Small intestine (tissue), 7 donors: Measurements from ENCODE around the gene ALOX5AP. TPM values are rescaled to one million over a fixed set of nuclear protein-coding genes. Genes with fewer than 3 reads are reported as not detected.
A peak's percentile ranks its signal among the peaks of the same experiment; 100 is the strongest.

Source experiments
- DNase-seq, 2 donors: peaks; one replicate each; pipeline versions ENCODE4 v3.0.0 to v3.0.0-alpha.2; 2013
- FAIRE-seq: peaks from 2 replicates; lab custom pipeline; 2012; peaks lifted over from hg19 to GRCh38; lab: Jason Lieb, UNC
- H3K27ac ChIP-seq, 3 donors: one replicate each; pipeline ENCODE4 v1.5.1; 2013; ENCODE audit warnings: low read length in 2 of 3, mild to moderate bottlenecking in 2 of 3, control low read depth in 1 of 3, inconsistent platforms in 1 of 3, low read depth in 1 of 3, moderate library complexity in 1 of 3
- H3K27me3 ChIP-seq, 3 donors: one replicate each; pipeline ENCODE4 v1.6.1; 2013; ENCODE audit warnings: low read length in 3 of 3, inconsistent platforms in 1 of 3; ENCODE audit not compliant: control insufficient read depth in 3 of 3, insufficient read depth in 3 of 3
- H3K36me3 ChIP-seq, 3 donors: one replicate each; pipeline ENCODE4 v1.6.1; 2013; ENCODE audit warnings: low read length in 3 of 3, inconsistent platforms in 1 of 3, low read depth in 1 of 3, mild to moderate bottlenecking in 1 of 3, moderate library complexity in 1 of 3; ENCODE audit not compliant: control insufficient read depth in 3 of 3, insufficient read depth in 2 of 3
- H3K4me1 ChIP-seq, 3 donors: one replicate each; pipeline ENCODE4 v1.6.1; 2013; ENCODE audit warnings: low read length in 2 of 3, inconsistent platforms in 1 of 3, low read depth in 1 of 3, mild to moderate bottlenecking in 1 of 3, moderate library complexity in 1 of 3; ENCODE audit not compliant: control insufficient read depth in 3 of 3, insufficient read depth in 2 of 3
- H3K4me3 ChIP-seq, 3 donors: one replicate each; pipeline ENCODE4 v1.5.1; 2013; ENCODE audit warnings: low read length in 3 of 3, control low read depth in 1 of 3, inconsistent platforms in 1 of 3, low read depth in 1 of 3, mild to moderate bottlenecking in 1 of 3, moderate library complexity in 1 of 3
- H3K9me3 ChIP-seq, 2 donors: one replicate each; pipeline ENCODE4 v1.6.1; 2013; ENCODE audit warnings: low read depth in 1 of 2, low read length in 1 of 2; ENCODE audit not compliant: control insufficient read depth in 2 of 2, insufficient read depth in 1 of 2
- WGBS, 3 donors: extraction: QIAGEN DNeasy Blood & Tissue Kit; methylation state at CpG; one replicate each; pipeline ENCODE4 v1.1.7; 2013; 5-methylcytosine and 5-hydroxymethylcytosine counted together
- polyA plus RNA-seq, 4 donors: library from polyadenylated mRNA; stranded (reverse) in 3 of 4; unstranded in 1 of 4; fragments of 200-250 nt in 3 of 4; fragments of 120-200 nt in 1 of 4; gene quantifications; one replicate each; pipeline versions ENCODE4 v1.2.1 to v1.2.3, GENCODE V29; 2013
- donor health status: healthy with polysubstance abuse.
- donor health status: control.
- donor health status: control.
- donor health status: Bipolar disorder and iron deficiency.
- donor health status: healthy.

The ALOX5AP gene
- polyA plus RNA-seq, 4 donors, result 5.5 to 36.1 (median 16.5) TPM

GRCh38 chr13:30789166-30789862, 54.0 kb downstream of the ALOX5AP start:
- no peak overlapping the region for H3K27ac ChIP-seq
- WGBS, 3 donors, result 65 to 81% (median 73%) methylated on average over 3 of the region's 3 CpGs
- H3K4me1 ChIP-seq, result no peaks in the 10 kb centered on the region
- H3K9me3 ChIP-seq, result no peaks in the 10 kb centered on the region
- H3K4me3 ChIP-seq, result no peak overlapping the region
- no peak for DNase-seq
- no peak for FAIRE-seq
- no peaks in the 10 kb centered on the region for H3K27me3 ChIP-seq
- H3K36me3 ChIP-seq, result no peaks in the 10 kb centered on the region

DNA sequence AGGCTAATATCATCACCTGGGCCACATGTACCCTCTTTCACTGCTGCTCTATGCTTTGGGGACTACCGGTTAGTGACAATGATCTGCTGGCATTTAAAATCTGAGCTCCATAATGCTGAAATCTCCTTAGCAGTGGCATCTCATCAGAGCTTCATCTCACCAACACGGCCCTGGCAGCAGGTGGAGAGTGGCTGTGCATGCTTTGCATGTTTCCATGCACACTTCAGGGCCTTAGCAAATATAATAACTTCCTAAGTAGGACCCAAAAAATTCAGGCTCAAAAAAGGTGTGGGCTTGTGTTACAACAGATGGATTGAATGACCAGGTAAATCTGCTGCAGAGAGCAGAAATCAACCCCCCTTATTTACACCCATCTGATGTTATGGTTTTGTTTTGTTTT, 55.2 kb downstream of the ALOX5AP start:
- DNase-seq, result no peak
- no peak for FAIRE-seq
- WGBS, 3 donors, result 84 to 94% (median 84%) methylated on average over 2 of the region's 2 CpGs

GRCh38 chr13:30791354-30792001, 56.1 kb downstream of the ALOX5AP start:
- WGBS, 3 donors, result 79 to 90% (median 85%) methylated on average over 11 of the region's 11 CpGs
- H3K36me3 ChIP-seq, result no peaks in the 10 kb centered on the region
- no peak for DNase-seq
- H3K9me3 ChIP-seq, result no peaks in the 10 kb centered on the region
- no peaks in the 10 kb centered on the region for H3K27me3 ChIP-seq
- H3K4me3 ChIP-seq, result no peak overlapping the region
- H3K27ac ChIP-seq, result no peak overlapping the region
- H3K4me1 ChIP-seq, result peaks cover 0 to 2% (median 0%) of the 10 kb centered on the region in 3 donors
- FAIRE-seq, result no peak

More for the DNA sequence above, 55.2 kb downstream of the ALOX5AP start:
- Histone ChIP-seq H3K36me3 (no peaks in the 10 kb centered on the region), H3K4me1 (no peaks in the 10 kb centered on the region), H3K27ac (no peak overlapping the region), H3K27me3 (no peaks in the 10 kb centered on the region), H3K9me3 (no peaks in the 10 kb centered on the region), H3K4me3 (no peak overlapping the region)

DNA sequence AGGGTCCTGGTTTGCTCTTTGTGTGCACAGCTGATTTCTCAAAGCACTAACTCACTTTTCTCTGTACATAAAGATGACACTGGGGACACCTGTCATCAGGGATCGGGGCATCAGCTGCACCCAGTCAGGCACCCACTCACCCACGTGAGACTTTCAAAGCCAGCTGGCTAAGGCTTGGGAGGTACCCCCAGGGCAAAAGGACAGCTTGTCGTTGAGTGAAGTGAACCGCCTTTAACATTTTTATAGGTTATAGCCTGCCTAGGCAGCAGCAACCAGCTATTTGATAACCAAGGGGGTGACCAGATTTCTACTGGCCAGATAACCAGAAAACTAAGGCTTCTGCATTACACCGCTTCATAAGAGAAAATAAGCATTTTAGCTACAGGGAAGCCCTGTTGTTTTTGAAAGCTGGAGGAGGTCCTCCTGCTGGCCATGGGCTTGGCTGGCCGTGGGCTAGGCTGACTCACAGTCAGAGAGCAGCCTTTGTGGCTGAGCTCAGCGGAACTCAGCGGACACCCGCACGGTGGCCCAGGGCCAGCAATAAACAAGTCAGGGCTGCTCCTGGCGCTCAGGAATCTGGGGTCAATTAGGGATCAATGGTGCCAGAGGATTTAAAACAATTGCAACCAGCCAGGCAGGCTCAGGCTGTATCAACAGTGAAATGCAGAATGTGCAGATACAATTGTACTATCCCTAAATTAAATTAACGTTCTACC, 57.1 kb downstream of the ALOX5AP start:
- H3K36me3 ChIP-seq, result no peaks in the 10 kb centered on the region
- H3K27ac ChIP-seq, result peak overlapping the region in 1 of 3 donors; percentile 39
- 18 to 46% (median 37%) methylated on average over 12 of the region's 12 CpGs for WGBS, 3 donors
- H3K9me3 ChIP-seq, result no peaks in the 10 kb centered on the region
- FAIRE-seq, result no peak
- H3K27me3 ChIP-seq, result no peaks in the 10 kb centered on the region
- H3K4me1 ChIP-seq, result peaks cover 0 to 2% (median 0%) of the 10 kb centered on the region in 3 donors
- no peak overlapping the region for H3K4me3 ChIP-seq
- DNase-seq, result peak in 1 of 2 donors; percentile 71

GRCh38 chr13:30796132-30796572, 60.8 kb downstream of the ALOX5AP start:
- peaks cover 0 to 10% (median 2%) of the 10 kb centered on the region in 3 donors for H3K4me1 ChIP-seq
- H3K4me3 ChIP-seq, result no peak overlapping the region
- H3K27me3 ChIP-seq, result no peaks in the 10 kb centered on the region
- no peaks in the 10 kb centered on the region for H3K36me3 ChIP-seq
- peak in 1 of 2 donors; percentile 19 for DNase-seq
- H3K27ac ChIP-seq, result no peak overlapping the region
- whole genome bisulfite sequencing, 3 donors, result 5 to 33% (median 26%) methylated on average over 4 of the region's 4 CpGs
- FAIRE-seq, result no peak
- no peaks in the 10 kb centered on the region for H3K9me3 ChIP-seq

DNA sequence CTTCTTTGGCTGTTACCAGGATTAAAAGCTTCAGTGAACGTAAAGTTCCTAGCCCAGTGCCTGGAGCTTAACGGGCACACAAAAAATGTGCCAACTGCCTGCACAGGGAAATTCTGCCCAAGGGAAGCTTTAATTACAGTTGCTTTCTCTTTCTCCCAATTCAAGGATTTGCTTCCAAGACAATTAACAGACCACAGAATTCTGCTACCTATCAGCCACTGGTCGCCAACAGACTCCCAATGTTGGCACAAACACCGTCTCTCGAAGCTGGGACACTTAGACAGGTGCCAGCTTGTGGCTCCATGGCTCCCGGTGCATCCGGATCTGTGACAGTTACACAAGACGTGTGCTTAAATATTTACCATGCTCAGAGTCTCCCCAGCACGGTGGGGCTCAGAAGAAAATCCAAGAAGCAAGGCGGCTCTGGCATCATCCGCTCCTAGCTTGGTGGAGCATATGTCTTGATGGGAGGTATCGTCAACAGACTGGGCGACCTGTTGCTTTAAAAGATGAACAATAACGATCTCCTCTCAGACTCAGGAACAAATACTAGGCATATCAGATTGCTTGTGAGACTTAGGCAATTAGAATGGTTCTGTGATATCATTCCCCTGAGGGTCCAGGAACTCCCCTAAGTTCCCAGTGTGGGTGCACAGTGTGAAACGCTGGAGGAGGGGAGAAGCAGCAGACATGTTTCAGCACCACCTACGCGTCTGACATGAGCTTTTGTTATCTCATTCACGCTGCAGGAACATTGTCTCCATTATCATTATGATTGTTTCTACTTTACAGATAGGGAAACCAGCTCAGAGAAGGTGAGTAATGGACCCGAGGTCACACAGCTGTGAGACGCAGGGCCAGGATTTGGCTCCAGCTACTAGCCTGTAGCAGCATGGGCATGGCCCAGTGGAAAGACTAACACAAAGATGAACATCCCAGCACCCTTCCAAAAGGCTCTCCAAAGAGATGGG, 61.6 kb downstream of the ALOX5AP start:
- Histone ChIP-seq H3K4me1 (peaks cover 0 to 10% (median 2%) of the 10 kb centered on the region in 3 donors), H3K4me3 (no peak overlapping the region), H3K36me3 (no peaks in the 10 kb centered on the region), H3K27me3 (no peaks in the 10 kb centered on the region), H3K27ac (no peak overlapping the region), H3K9me3 (no peaks in the 10 kb centered on the region)
- no peak for FAIRE-seq
- peak in 1 of 2 donors; percentile 18 for DNase-seq
- WGBS, 3 donors, result 10 to 55% (median 35%) methylated on average over 20 of the region's 20 CpGs

- Histone ChIP-seq H3K27ac (no peak overlapping the region), H3K27me3 (no peaks in the 10 kb centered on the region), H3K36me3 (no peaks in the 10 kb centered on the region), H3K4me3 (no peak overlapping the region), H3K4me1 (peaks cover 0 to 10% (median 2%) of the 10 kb centered on the region in 3 donors), H3K9me3 (no peaks in the 10 kb centered on the region)
- 87 to 91% (median 88%) methylated on average over 13 of the region's 13 CpGs for WGBS, 3 donors
- DNase-seq (no peak), FAIRE-seq (no peak)
Measured at GRCh38 chr13:30797847-30798535, 62.6 kb downstream of the ALOX5AP start.
